ENCODE measurements around the gene CARMIL1.

Gene CARMIL1

GRCh38 chr6:25635886-25636317, 356.7 kb downstream of the CARMIL1 start:
- no peak for DNase-seq

- no peak for DNase-seq
Measured at GRCh38 chr6:25637211-25637610, 358.0 kb downstream of the CARMIL1 start.

GRCh38 chr6:25637960-25638434, 358.8 kb downstream of the CARMIL1 start:
- no peak for DNase-seq

GRCh38 chr6:25639653-25640052, 360.5 kb downstream of the CARMIL1 start:
- DNase-seq = no peak

- DNase-seq = no peak
Measured at GRCh38 chr6:25640446-25640845, 361.3 kb downstream of the CARMIL1 start.

- no peak for DNase-seq
Measured at GRCh38 chr6:25640891-25641290, 361.7 kb downstream of the CARMIL1 start.

- DNase-seq = no peak
Measured at GRCh38 chr6:25641377-25641776, 362.2 kb downstream of the CARMIL1 start.

- no peak for DNase-seq
Measured at GRCh38 chr6:25641940-25642666, 362.9 kb downstream of the CARMIL1 start.

- DNase-seq = no peak
Measured at GRCh38 chr6:25642667-25643328, 363.6 kb downstream of the CARMIL1 start.

GRCh38 chr6:25645916-25646315, 366.7 kb downstream of the CARMIL1 start:
- DNase-seq = no peak

GRCh38 chr6:25649611-25650010, 370.4 kb downstream of the CARMIL1 start:
- no peak for DNase-seq

GRCh38 chr6:25652007-25652515, 372.9 kb downstream of the CARMIL1 start, which contains the start of gene SCGN:
Gene SCGN (plus strand): TSS chr6:25652215. CDS start chr6:25652404, 189 bp downstream.
- DNase-seq = peak; percentile 68

GRCh38 chr6:25655723-25656122, 376.5 kb downstream of the CARMIL1 start:
- DNase-seq = no peak

- DNase-seq = no peak
Measured at GRCh38 chr6:25659633-25660368, 380.6 kb downstream of the CARMIL1 start.

- peak; percentile 85 for DNase-seq
Measured at GRCh38 chr6:25660512-25660911, 381.3 kb downstream of the CARMIL1 start.

- no peak for DNase-seq
Measured at GRCh38 chr6:25661129-25661779, 382.1 kb downstream of the CARMIL1 start.

- no peak for DNase-seq
Measured at GRCh38 chr6:25665455-25665854, 386.3 kb downstream of the CARMIL1 start.

GRCh38 chr6:25669413-25669812, 390.2 kb downstream of the CARMIL1 start:
- DNase-seq = no peak
